Neural progenitor cell (in vitro differentiated cells): ENCODE results near the gene FBXO44. TPM values are rescaled to one million over a fixed set of nuclear protein-coding genes. Genes with fewer than 3 reads are reported as not detected.

Experiments used
- DNase-seq: peaks from one replicate; pipeline ENCODE4 v3.0.0-alpha.2; 2016; ENCODE audit warnings: low spot score
- H2AFZ ChIP-seq: fragments of 200-600 bp; sonication (generic); replicated peaks from 2 replicates; pipeline ENCODE4 v1.6.1; 2016; ENCODE audit warnings: antibody characterized with exemption
- H3F3A ChIP-seq: fragments of 200-600 bp; sonication (generic); 2 replicates; pipeline ENCODE4 v1.6.1; 2016; ENCODE audit warnings: antibody characterized with exemption, low read depth
- H3K27ac ChIP-seq: fragments of 200-600 bp; sonication (generic); 2 replicates; pipeline ENCODE4 v1.5.1; 2016; ENCODE audit warnings: mild to moderate bottlenecking
- H3K27me3 ChIP-seq: fragments of 200-600 bp; sonication (generic); 2 replicates; pipeline ENCODE4 v1.6.1; 2016; ENCODE audit warnings: mild to moderate bottlenecking, moderate library complexity
- H3K36me3 ChIP-seq: fragments of 200-600 bp; sonication (generic); 2 replicates; pipeline ENCODE4 v1.5.1; 2016
- H3K4me1 ChIP-seq: fragments of 200-600 bp; sonication (generic); 2 replicates; pipeline ENCODE4 v1.6.1; 2016; ENCODE audit warnings: mixed run types
- H3K4me2 ChIP-seq: fragments of 200-600 bp; sonication (generic); 2 replicates; pipeline ENCODE4 v1.6.1; 2016
- H3K4me3 ChIP-seq: fragments of 200-600 bp; sonication (generic); 2 replicates; pipeline ENCODE4 v1.5.1; 2016
- H3K79me2 ChIP-seq: fragments of 200-600 bp; sonication (generic); 2 replicates; pipeline ENCODE4 v1.6.1; 2016; ENCODE audit warnings: low read depth
- H3K9ac ChIP-seq: fragments of 200-600 bp; sonication (generic); 2 replicates; pipeline ENCODE4 v1.6.1; 2016
- H3K9me3 ChIP-seq: fragments of 200-600 bp; sonication (generic); 2 replicates; pipeline ENCODE4 v1.5.1; 2016; ENCODE audit warnings: low read depth
- H4K20me1 ChIP-seq: fragments of 200-600 bp; sonication (generic); 2 replicates; pipeline ENCODE4 v1.6.1; 2016; ENCODE audit warnings: low read depth
- H3K27ac Mint-ChIP-seq: 3 replicates; pipeline ENCODE4 v1.8.0; 2021; ENCODE audit warnings: mixed read lengths
- H3K27me3 Mint-ChIP-seq: 2 replicates; pipeline ENCODE4 v1.8.0; 2022; ENCODE audit warnings: low read depth, mild to moderate bottlenecking, inconsistent platforms, moderate library complexity, mixed read lengths; ENCODE audit not compliant: insufficient read depth
- H3K36me3 Mint-ChIP-seq: 3 replicates; pipeline ENCODE4 v1.8.0; 2021; ENCODE audit warnings: mixed read lengths
- H3K4me1 Mint-ChIP-seq: 3 replicates; pipeline ENCODE4 v1.8.0; 2021; ENCODE audit warnings: mixed read lengths
- H3K4me3 Mint-ChIP-seq: 3 replicates; pipeline ENCODE4 v1.8.0; 2021; ENCODE audit warnings: mild to moderate bottlenecking, moderate library complexity, mixed read lengths
- H3K9me3 Mint-ChIP-seq: 3 replicates; pipeline ENCODE4 v1.8.0; 2020; ENCODE audit warnings: mixed read lengths
- CTCF ChIP-seq: fragments of 200-600 bp; sonication (generic); IDR thresholded peaks from 2 replicates; pipeline ENCODE4 v1.5.1; 2017; ENCODE audit warnings: antibody characterized with exemption, mild to moderate bottlenecking
- EZH2 ChIP-seq: fragments of 200-600 bp; sonication (generic); IDR thresholded peaks from 2 replicates; pipeline ENCODE4 v1.6.1; 2017; ENCODE audit warnings: antibody characterized with exemption, mild to moderate bottlenecking, moderate library complexity
- EZH2phosphoT487 ChIP-seq: fragments of 200-600 bp; sonication (generic); IDR thresholded peaks from 2 replicates; pipeline ENCODE4 v1.6.1; 2017; ENCODE audit warnings: antibody characterized with exemption
- total RNA-seq: library from RNA; depleted of rRNA; stranded (reverse); fragments of >200 nt; gene quantifications from 2 replicates; pipeline ENCODE4 v1.2.3, GENCODE V29; 2015; ENCODE audit warnings: low replicate concordance

FBXO44 gene
- total RNA-seq, 1 donor from 2014 or later = 5.3 TPM

GRCh38 chr1:11701551-11701961 lies 46.9 kb downstream of the FBXO44 start:
- Histone ChIP-seq H3F3A (peaks cover 45% of the 10 kb centered on the region), H3K36me3 (no peaks in the 10 kb centered on the region), H3K4me1 (peaks cover 42% of the 10 kb centered on the region), H3K27me3 (no peaks in the 10 kb centered on the region), H2AFZ (no peak overlapping the region), H4K20me1 (peaks cover 72% of the 10 kb centered on the region), H3K4me3 (no peak overlapping the region), H3K27ac (peak overlapping the region; percentile 75), H3K9ac (no peak overlapping the region), H3K4me2 (peak overlapping the region; percentile 40), H3K79me2 (peaks cover 89% of the 10 kb centered on the region), H3K9me3 (no peaks in the 10 kb centered on the region)
- peak overlapping the region; percentile 32 for H3K27ac Mint-ChIP-seq
- H3K4me3 Mint-ChIP-seq = peak overlapping the region; percentile 61
- DNase-seq = peak; percentile 42
- no peak for TF ChIP-seq CTCF
- no peak for TF ChIP-seq EZH2
- TF ChIP-seq EZH2phosphoT487 = no peak
- no peaks in the 10 kb centered on the region for H3K27me3 Mint-ChIP-seq
- H3K9me3 Mint-ChIP-seq = no peaks in the 10 kb centered on the region
- no peaks in the 10 kb centered on the region for H3K36me3 Mint-ChIP-seq
- peaks cover 42% of the 10 kb centered on the region for H3K4me1 Mint-ChIP-seq

GRCh38 chr1:11701981-11702803 lies 47.5 kb downstream of the FBXO44 start:
- H3K9me3 ChIP-seq = no peaks in the 10 kb centered on the region
- Mint-ChIP-seq H3K36me3 (no peaks in the 10 kb centered on the region), H3K4me1 (peaks cover 43% of the 10 kb centered on the region), H3K27me3 (no peaks in the 10 kb centered on the region), H3K4me3 (no peak overlapping the region), H3K9me3 (no peaks in the 10 kb centered on the region), H3K27ac (no peak overlapping the region)
- H2AFZ ChIP-seq = no peak overlapping the region
- H3K27ac ChIP-seq = no peak overlapping the region
- peaks cover 41% of the 10 kb centered on the region for H3F3A ChIP-seq
- TF ChIP-seq CTCF = no peak
- no peak for TF ChIP-seq EZH2
- no peak for TF ChIP-seq EZH2phosphoT487
- H3K36me3 ChIP-seq = no peaks in the 10 kb centered on the region
- no peak overlapping the region for H3K4me2 ChIP-seq
- peaks cover 72% of the 10 kb centered on the region for H4K20me1 ChIP-seq
- H3K4me1 ChIP-seq = peaks cover 44% of the 10 kb centered on the region
- no peak overlapping the region for H3K4me3 ChIP-seq
- no peaks in the 10 kb centered on the region for H3K27me3 ChIP-seq
- DNase-seq = no peak
- peaks cover 82% of the 10 kb centered on the region for H3K79me2 ChIP-seq
- H3K9ac ChIP-seq = no peak overlapping the region

- Histone ChIP-seq H3K27ac (peak overlapping the region; percentile 29), H3F3A (peaks cover 34% of the 10 kb centered on the region), H3K36me3 (no peaks in the 10 kb centered on the region), H4K20me1 (peaks cover 76% of the 10 kb centered on the region), H3K4me3 (peak overlapping the region; percentile 21), H2AFZ (no peak overlapping the region), H3K79me2 (peaks cover 70% of the 10 kb centered on the region), H3K4me2 (peak overlapping the region; percentile 75), H3K9me3 (no peaks in the 10 kb centered on the region), H3K9ac (no peak overlapping the region), H3K4me1 (peaks cover 48% of the 10 kb centered on the region), H3K27me3 (no peaks in the 10 kb centered on the region)
- H3K4me1 Mint-ChIP-seq = peaks cover 52% of the 10 kb centered on the region
- TF ChIP-seq EZH2 (no peak), EZH2phosphoT487 (no peak), CTCF (no peak)
- H3K36me3 Mint-ChIP-seq = no peaks in the 10 kb centered on the region
- H3K4me3 Mint-ChIP-seq = peak overlapping the region; percentile 66
- no peaks in the 10 kb centered on the region for H3K27me3 Mint-ChIP-seq
- H3K9me3 Mint-ChIP-seq = no peaks in the 10 kb centered on the region
- peak overlapping the region; percentile 95 for H3K27ac Mint-ChIP-seq
- no peak for DNase-seq
Measured at GRCh38 chr1:11703357-11704193, 48.9 kb downstream of the FBXO44 start.
